ENCODE results near the gene HAND2.

The HAND2 gene

DNA sequence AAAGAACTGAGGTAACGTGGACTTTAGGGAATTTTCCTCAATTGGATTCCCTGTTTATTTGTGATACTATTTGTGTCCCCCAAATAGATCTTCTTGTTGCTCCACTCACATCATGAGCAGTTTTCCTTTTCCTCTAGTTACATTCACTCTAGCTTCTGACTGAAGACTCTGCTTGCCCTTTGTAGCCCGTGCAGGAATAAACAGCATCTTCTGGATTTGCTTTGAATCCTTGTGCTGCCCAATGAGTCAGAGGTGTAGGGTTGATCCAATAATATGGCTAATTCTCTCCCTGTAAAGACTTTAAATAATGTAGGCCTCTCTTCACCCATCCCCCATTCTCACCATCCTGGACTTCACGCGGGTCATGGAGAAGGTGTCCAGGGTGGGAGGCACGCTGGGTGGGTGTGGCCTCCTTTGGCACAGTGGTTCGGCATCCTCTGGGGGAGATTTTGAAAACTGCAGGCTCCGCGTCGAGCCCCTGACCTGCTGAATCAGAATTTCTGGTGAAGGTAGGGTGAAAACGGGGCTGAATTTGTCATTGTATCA lies 9.0 kb downstream of the HAND2 start:
- Histone ChIP-seq H3K9me3 (ENCODE audit: control extremely low read depth in 1 of 5, control insufficient read depth in 4 of 5, insufficient read depth in 2 of 5, low read depth in 1 of 5, low read length in 4 of 5) (peaks cover 0 to 9% (median 0%) of the 10 kb centered on the region in 5 experiments), H3K4me1 (ENCODE audit: control extremely low read depth in 1 of 4, control insufficient read depth in 4 of 4, insufficient read depth in 4 of 4, low read length in 3 of 4) (peaks cover 0 to 17% (median 15%) of the 10 kb centered on the region in 4 experiments), H3K27ac (ENCODE audit: insufficient read depth in 1 of 2, low read depth in 1 of 2, low read length in 2 of 2, poor library complexity in 1 of 2, severe bottlenecking in 2 of 2) (no peak overlapping the region), H3K27me3 (replicated peaks in 2 of 5; ENCODE audit: control insufficient read depth in 4 of 5, insufficient read depth in 5 of 5, low read length in 4 of 5) (peaks cover 35 to 100% (median 76%) of the 10 kb centered on the region in 5 experiments), H3K36me3 (ENCODE audit: control insufficient read depth in 4 of 4, insufficient read depth in 4 of 4, low read length in 3 of 4) (no peaks in the 10 kb centered on the region), H3K4me3 (ENCODE audit: control insufficient read depth in 1 of 7, extremely low read depth in 1 of 7, insufficient read depth in 4 of 7, low read depth in 2 of 7, low read length in 6 of 7) (no peak overlapping the region)
- WGBS (ENCODE audit: insufficient coverage), result 29% methylated on average over 8 of the region's 10 CpGs
- DNase-seq, result no peak
- ChIA-PET POLR2A (no interaction called here), CTCF (interaction anchor here (1.1 to 1.7 kb wide), 2 partner anchors 10 to 15 kb away, joined by 3 to 4 read pairs; no protein-coding TSS in a partner anchor)

DNA sequence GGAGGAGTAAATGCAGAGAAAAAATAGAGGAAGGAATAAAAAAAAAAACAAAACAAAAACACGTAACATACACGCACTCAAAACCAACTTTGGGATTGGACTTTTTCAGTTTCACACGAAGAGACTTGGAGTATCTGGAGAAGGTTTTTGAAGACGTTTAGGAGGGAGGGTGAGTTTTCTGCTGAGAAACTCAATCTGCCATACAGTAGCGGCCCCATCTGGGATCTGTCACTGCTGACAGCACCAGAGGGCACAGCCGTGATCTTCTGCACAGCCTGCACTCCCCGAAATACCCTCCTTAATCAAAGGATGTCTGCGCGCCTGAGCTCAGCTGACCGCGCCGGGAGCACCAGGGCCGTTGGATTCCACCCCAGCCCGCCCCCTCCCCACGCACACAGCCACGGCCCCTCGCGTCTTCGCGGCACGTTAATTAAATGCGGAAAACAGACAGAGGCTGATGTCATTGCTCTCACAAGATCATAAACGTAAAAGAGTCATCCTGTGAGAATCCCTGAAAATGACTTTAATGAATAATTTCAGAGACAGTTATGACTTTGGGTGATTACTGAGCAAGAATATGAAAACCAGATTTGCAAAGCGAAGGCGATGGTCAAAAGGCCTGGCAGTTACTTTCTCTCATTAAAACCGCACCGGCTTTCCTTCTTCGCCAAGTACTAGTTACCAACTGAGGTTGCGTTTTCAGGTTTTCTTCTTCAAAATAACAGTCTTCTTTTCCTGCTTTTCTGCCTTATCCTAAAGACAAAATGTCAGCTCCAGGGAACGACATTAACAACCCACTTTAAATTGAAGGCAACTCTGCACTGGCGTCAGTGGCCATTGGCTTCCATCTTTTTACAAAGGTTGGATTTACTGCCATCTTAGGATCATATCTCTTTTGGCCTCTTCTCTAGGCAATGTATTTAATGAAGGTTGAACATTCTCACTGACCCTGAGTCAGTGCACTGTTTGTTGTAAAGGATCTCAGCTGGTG lies 10.6 kb downstream of the HAND2 start:
- POLR2A ChIA-PET, result no interaction called here
- DNase-seq, result no peak
- H3K4me1 ChIP-seq (ENCODE audit: control extremely low read depth in 1 of 4, control insufficient read depth in 4 of 4, insufficient read depth in 4 of 4, low read length in 3 of 4), result peaks cover 0 to 17% (median 15%) of the 10 kb centered on the region in 4 experiments

DNA sequence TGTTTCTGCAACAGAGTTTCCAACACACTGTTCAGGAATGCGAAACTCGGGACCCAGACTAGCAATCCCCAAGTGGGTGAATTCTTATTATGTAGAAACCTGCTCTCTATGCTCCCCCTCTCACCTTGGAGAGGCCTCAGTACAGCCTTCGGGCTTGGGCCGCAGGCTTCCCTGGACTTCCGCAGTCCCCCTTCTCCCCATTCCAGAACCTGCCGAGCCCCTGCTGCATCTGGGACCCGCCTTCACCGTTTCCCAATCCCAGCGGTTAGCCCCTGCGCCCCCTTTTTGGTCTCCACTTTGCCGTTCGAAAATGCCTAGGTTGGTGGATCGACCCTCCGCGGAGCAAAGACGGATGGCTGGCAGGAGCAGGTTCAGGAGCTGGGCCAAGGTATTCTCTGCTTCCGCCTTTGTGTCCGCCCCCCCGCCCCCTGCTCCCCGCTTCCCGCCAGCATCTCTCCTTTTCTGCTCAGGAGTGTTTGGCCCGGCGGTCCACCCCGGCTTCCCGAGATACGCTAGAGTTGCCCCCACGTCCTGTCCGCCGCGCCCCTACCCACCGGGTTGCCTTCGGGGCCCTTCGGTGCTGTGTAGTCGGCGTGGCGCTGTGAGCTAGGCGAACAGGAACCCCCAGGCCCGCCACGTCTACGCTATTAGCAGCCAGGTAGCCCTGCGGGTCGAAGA lies 11.5 kb downstream of the HAND2 start:
- ChIA-PET CTCF (interaction anchor here (1.0 to 1.2 kb wide), 2 partner anchors 8 to 12 kb away, joined by 3 to 4 read pairs; no protein-coding TSS in a partner anchor), POLR2A (no interaction called here)
- Histone ChIP-seq H3K27me3 (replicated peaks in 2 of 5; ENCODE audit: control insufficient read depth in 4 of 5, insufficient read depth in 5 of 5, low read length in 4 of 5) (peaks cover 46 to 100% (median 73%) of the 10 kb centered on the region in 5 experiments), H3K4me1 (ENCODE audit: control extremely low read depth in 1 of 4, control insufficient read depth in 4 of 4, insufficient read depth in 4 of 4, low read length in 3 of 4) (peaks cover 0 to 17% (median 15%) of the 10 kb centered on the region in 4 experiments), H3K4me3 (ENCODE audit: control insufficient read depth in 1 of 7, extremely low read depth in 1 of 7, insufficient read depth in 4 of 7, low read depth in 2 of 7, low read length in 6 of 7) (no peak overlapping the region), H3K27ac (ENCODE audit: insufficient read depth in 1 of 2, low read depth in 1 of 2, low read length in 2 of 2, poor library complexity in 1 of 2, severe bottlenecking in 2 of 2) (no peak overlapping the region), H3K36me3 (ENCODE audit: control insufficient read depth in 4 of 4, insufficient read depth in 4 of 4, low read length in 3 of 4) (no peaks in the 10 kb centered on the region), H3K9me3 (ENCODE audit: control extremely low read depth in 1 of 5, control insufficient read depth in 4 of 5, insufficient read depth in 2 of 5, low read depth in 1 of 5, low read length in 4 of 5) (peaks cover 0 to 9% (median 0%) of the 10 kb centered on the region in 5 experiments)
- 7% methylated on average over 26 of the region's 42 CpGs for WGBS (ENCODE audit: insufficient coverage)
- DNase-seq, result no peak

More for the DNA sequence above, 10.6 kb downstream of the HAND2 start:
- H3K27ac ChIP-seq (ENCODE audit: insufficient read depth in 1 of 2, low read depth in 1 of 2, low read length in 2 of 2, poor library complexity in 1 of 2, severe bottlenecking in 2 of 2), result no peak overlapping the region
- CTCF ChIA-PET, result no interaction called here
- H3K27me3 ChIP-seq (replicated peaks in 2 of 5; ENCODE audit: control insufficient read depth in 4 of 5, insufficient read depth in 5 of 5, low read length in 4 of 5), result peaks cover 41 to 100% (median 74%) of the 10 kb centered on the region in 5 experiments
- WGBS (ENCODE audit: insufficient coverage), result 22% methylated on average over 17 of the region's 31 CpGs
- H3K4me3 ChIP-seq (ENCODE audit: control insufficient read depth in 1 of 7, extremely low read depth in 1 of 7, insufficient read depth in 4 of 7, low read depth in 2 of 7, low read length in 6 of 7), result no peak overlapping the region
- H3K9me3 ChIP-seq (ENCODE audit: control extremely low read depth in 1 of 5, control insufficient read depth in 4 of 5, insufficient read depth in 2 of 5, low read depth in 1 of 5, low read length in 4 of 5), result peaks cover 0 to 9% (median 0%) of the 10 kb centered on the region in 5 experiments
- H3K36me3 ChIP-seq (ENCODE audit: control insufficient read depth in 4 of 4, insufficient read depth in 4 of 4, low read length in 3 of 4), result no peaks in the 10 kb centered on the region

DNA sequence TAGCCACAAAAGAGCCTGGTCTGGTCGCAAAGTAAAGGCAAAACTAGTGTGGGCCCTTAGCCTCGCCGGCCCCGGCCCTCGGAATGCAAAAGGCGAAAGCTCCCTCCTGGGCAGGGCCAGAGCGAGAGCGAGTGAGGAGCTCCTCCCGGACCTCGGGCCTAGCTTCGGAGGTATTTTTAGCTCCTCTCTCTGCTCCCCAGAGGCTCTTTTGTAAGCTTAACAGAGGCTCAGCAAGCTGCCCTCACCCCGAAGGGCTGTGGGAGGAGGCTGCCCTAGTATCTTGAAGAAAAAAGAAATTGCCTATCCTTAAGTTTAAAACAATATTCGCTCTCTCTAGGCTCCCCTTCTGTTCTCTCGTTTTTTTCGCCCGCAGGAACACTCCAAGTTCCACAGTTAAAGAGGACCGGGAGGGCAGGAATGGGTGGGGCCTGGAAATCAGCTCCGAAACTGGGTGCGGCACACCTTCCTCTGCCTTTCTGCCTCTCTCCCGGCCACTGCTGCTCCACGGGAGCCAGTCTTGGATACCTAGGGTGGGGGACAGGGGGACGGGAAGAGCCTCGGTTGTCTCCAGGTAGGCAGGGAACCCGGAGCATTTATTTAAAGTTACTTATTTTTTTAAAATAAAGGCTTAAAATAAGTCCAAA lies 12.1 kb downstream of the HAND2 start:
- H3K36me3 ChIP-seq (ENCODE audit: control insufficient read depth in 4 of 4, insufficient read depth in 4 of 4, low read length in 3 of 4), result no peaks in the 10 kb centered on the region
- 11% methylated on average over 16 of the region's 24 CpGs for WGBS (ENCODE audit: insufficient coverage)
- H3K27ac ChIP-seq (ENCODE audit: insufficient read depth in 1 of 2, low read depth in 1 of 2, low read length in 2 of 2, poor library complexity in 1 of 2, severe bottlenecking in 2 of 2), result no peak overlapping the region
- ChIA-PET POLR2A (no interaction called here), CTCF (interaction anchor here (1.0 to 1.2 kb wide), 2 partner anchors 9 to 11 kb away, joined by 3 to 4 read pairs; no protein-coding TSS in a partner anchor)
- peaks cover 0 to 7% (median 0%) of the 10 kb centered on the region in 5 experiments for H3K9me3 ChIP-seq (ENCODE audit: control extremely low read depth in 1 of 5, control insufficient read depth in 4 of 5, insufficient read depth in 2 of 5, low read depth in 1 of 5, low read length in 4 of 5)
- H3K4me3 ChIP-seq (ENCODE audit: control insufficient read depth in 1 of 7, extremely low read depth in 1 of 7, insufficient read depth in 4 of 7, low read depth in 2 of 7, low read length in 6 of 7), result no peak overlapping the region
- H3K27me3 ChIP-seq (replicated peaks in 2 of 5; ENCODE audit: control insufficient read depth in 4 of 5, insufficient read depth in 5 of 5, low read length in 4 of 5), result peaks cover 46 to 100% (median 70%) of the 10 kb centered on the region in 5 experiments
- DNase-seq, result no peak
- peaks cover 0 to 16% (median 14%) of the 10 kb centered on the region in 4 experiments for H3K4me1 ChIP-seq (ENCODE audit: control extremely low read depth in 1 of 4, control insufficient read depth in 4 of 4, insufficient read depth in 4 of 4, low read length in 3 of 4)

DNA sequence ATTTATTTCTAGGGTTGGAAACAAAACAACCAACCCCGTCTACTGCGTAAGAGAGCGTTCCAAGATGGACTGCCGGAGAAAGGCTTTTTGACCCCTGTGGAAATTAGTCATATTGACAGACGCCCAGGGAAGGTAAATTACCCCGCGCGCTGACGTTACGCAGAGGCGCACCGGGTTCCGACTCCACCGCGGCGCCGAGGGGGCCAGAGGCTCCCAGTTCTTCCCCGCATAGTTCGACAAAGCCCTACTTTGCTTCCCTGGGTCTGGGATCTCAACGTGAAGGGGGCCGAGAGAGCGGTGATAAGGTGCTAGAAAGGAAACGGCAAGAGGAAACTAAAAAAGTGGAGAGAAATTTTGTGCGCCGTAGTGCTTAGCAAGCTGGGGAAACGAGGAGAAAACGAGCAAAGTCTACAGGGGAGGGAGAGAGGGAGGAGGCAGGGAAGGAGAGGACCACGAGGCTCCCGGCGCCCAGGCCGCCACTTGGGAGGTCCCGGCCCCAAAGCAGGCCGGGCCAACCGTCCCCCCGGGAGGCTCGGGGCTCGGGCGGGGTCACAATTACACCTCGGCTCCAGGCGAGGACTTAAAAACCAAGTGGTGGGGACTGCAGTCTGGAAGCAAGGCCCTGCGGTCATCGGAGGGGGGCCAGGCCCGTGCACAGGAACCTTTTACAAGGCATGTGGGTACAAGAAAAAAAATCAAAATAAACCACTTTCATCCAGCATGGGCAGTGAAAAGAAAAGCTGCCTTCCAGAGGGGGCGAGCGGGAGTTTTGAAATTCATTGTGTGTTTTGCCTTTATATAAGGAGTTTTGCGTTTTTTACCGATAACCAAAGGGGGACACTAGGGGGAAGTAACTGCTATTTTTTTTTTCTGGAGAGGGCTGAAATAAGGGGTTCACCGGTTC lies 13.2 kb downstream of the HAND2 start:
- WGBS (ENCODE audit: insufficient coverage), result 4% methylated on average over 41 of the region's 48 CpGs
- Histone ChIP-seq H3K27me3 (replicated peaks in 2 of 5; ENCODE audit: control insufficient read depth in 4 of 5, insufficient read depth in 5 of 5, low read length in 4 of 5) (peaks cover 54 to 100% (median 72%) of the 10 kb centered on the region in 5 experiments), H3K36me3 (ENCODE audit: control insufficient read depth in 4 of 4, insufficient read depth in 4 of 4, low read length in 3 of 4) (no peaks in the 10 kb centered on the region), H3K4me1 (ENCODE audit: control extremely low read depth in 1 of 4, control insufficient read depth in 4 of 4, insufficient read depth in 4 of 4, low read length in 3 of 4) (peaks cover 0 to 6% (median 4%) of the 10 kb centered on the region in 4 experiments), H3K9me3 (ENCODE audit: control extremely low read depth in 1 of 5, control insufficient read depth in 4 of 5, insufficient read depth in 2 of 5, low read depth in 1 of 5, low read length in 4 of 5) (peaks cover 0 to 5% (median 2%) of the 10 kb centered on the region in 5 experiments), H3K4me3 (ENCODE audit: control insufficient read depth in 1 of 7, extremely low read depth in 1 of 7, insufficient read depth in 4 of 7, low read depth in 2 of 7, low read length in 6 of 7) (no peak overlapping the region), H3K27ac (ENCODE audit: insufficient read depth in 1 of 2, low read depth in 1 of 2, low read length in 2 of 2, poor library complexity in 1 of 2, severe bottlenecking in 2 of 2) (no peak overlapping the region)
- POLR2A ChIA-PET, result interaction anchor here (0.7 kb wide), 1 partner anchor 644 kb away, joined by 3 read pairs; no protein-coding TSS in a partner anchor
- DNase-seq, result no peak
- CTCF ChIA-PET, result interaction anchor here (1.2 kb wide), 1 partner anchor 10 kb away, joined by 4 read pairs; no protein-coding TSS in a partner anchor

DNA sequence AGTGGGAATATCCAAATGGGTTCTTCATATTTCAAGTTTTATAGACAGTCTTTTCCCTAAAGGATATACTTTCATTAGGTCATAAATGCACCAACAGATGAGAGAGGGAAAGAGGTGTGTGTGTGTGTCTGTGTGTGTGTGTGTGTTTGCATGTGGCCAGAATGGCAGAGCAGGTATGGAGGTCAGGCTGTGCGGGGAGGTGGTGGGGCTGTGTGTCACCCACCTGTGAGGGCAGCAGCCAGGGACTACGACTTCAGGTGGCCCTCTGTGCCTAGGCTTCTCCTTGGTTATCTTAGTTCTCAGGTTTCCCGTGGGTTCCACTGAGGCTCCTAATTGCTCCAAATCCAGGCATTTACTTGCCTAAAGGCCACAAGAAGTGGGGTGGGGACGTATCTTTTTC lies 14.6 kb downstream of the HAND2 start:
- peaks cover 48 to 100% (median 70%) of the 10 kb centered on the region in 5 experiments for H3K27me3 ChIP-seq (replicated peaks in 2 of 5; ENCODE audit: control insufficient read depth in 4 of 5, insufficient read depth in 5 of 5, low read length in 4 of 5)
- DNase-seq, result no peak
- ChIA-PET CTCF (interaction anchor here (1.3 kb wide), 1 partner anchor 12 kb away, joined by 6 read pairs; no protein-coding TSS in a partner anchor), POLR2A (no interaction called here)
- H3K9me3 ChIP-seq (ENCODE audit: control extremely low read depth in 1 of 5, control insufficient read depth in 4 of 5, insufficient read depth in 2 of 5, low read depth in 1 of 5, low read length in 4 of 5), result peaks cover 0 to 5% (median 2%) of the 10 kb centered on the region in 5 experiments
- H3K4me1 ChIP-seq (ENCODE audit: control extremely low read depth in 1 of 4, control insufficient read depth in 4 of 4, insufficient read depth in 4 of 4, low read length in 3 of 4), result no peaks in the 10 kb centered on the region
- 63% methylated on average over 1 of the region's 4 CpGs for WGBS (ENCODE audit: insufficient coverage)
- H3K4me3 ChIP-seq (ENCODE audit: control insufficient read depth in 1 of 7, extremely low read depth in 1 of 7, insufficient read depth in 4 of 7, low read depth in 2 of 7, low read length in 6 of 7), result no peak overlapping the region
- no peak overlapping the region for H3K27ac ChIP-seq (ENCODE audit: insufficient read depth in 1 of 2, low read depth in 1 of 2, low read length in 2 of 2, poor library complexity in 1 of 2, severe bottlenecking in 2 of 2)
- H3K36me3 ChIP-seq (ENCODE audit: control insufficient read depth in 4 of 4, insufficient read depth in 4 of 4, low read length in 3 of 4), result no peaks in the 10 kb centered on the region
